GM21529 (cell line): ENCODE results near the gene C1orf216.
A peak's percentile ranks its signal among the peaks of the same experiment; 100 is the strongest.
"Not testable (repeated sequence)": the region's sequence is repeated elsewhere in the genome, so short reads cannot be mapped to it uniquely, and the experiment has no call there.

Experiments
- ATAC-seq: cut with Tn5 transposase; IDR thresholded peaks from one replicate; pipeline ENCODE4 v1.9.1; 2021; ENCODE audit not compliant: unreplicated experiment

C1orf216 gene

DNA sequence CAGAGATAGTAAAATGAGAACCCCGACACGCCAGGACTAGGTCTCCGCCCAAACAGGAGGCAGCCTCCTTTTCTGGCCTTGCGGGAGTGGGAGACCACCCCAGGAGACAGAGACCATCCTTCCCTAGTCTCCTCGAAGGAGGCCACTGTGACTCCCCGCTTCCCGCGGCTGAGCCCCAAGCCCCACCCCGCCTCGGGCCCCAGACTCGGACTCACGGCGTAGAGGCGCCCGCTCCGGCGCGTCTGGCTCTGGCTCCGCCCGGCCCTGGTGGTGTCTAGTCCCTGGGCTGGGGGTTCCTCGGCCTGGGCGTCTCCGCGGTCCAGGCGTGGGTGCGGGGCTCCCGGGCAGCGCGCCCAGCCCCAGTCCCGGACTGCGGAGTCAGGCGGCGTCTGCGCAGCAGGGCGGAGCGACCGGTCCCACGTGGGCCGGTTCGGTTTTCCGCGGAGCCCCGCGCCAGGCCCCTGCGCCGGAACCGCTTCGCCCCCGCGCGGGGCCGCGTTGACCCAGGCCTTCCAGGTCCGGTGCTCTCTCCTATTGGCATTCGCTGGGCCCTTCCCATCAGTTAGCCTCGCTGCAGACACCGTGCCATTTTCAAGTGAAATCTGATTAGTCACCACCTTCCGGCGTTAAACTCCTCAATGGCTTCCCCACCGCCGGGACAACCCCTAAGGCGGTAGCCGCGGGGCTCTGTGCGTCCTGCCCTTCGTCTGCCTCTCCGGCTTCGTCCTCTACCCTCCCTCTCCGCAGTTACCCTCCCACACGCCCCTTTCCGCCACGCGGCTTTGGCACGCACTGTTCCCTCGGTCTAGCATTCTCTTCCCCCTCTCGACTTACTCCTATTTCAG, at the start of gene C1orf216:
TSS of gene C1orf216 (minus strand) at position 393 of the 845 bp plus-strand sequence. CDS start 2,563 bp downstream, outside the sequence.
- ATAC-seq: peak; percentile 69

- ATAC-seq: no peak
Observed at GRCh38 chr1:35764283-35764682, 45.6 kb upstream of the C1orf216 start.

DNA sequence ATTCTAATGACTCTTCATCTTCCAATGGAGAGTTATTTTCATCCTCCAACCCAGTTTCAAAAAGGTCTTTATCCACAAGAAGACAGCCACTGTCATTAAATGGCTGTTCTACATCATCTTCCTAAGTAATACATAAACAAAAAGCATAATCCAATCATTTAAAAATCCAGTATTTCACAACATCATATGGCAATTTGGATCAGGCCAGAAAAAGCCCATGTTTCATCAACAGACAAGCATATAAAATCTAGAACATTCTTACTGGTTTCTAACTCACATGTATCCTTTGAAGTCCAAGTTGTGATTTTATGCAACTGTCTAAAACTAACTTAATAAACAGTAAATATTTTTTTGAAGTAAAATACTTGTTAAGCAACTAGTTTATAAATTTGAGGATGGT, 44.5 kb upstream of the C1orf216 start:
- ATAC-seq: no peak

- no peak for ATAC-seq
Observed at GRCh38 chr1:35762141-35762540, 43.5 kb upstream of the C1orf216 start.

DNA sequence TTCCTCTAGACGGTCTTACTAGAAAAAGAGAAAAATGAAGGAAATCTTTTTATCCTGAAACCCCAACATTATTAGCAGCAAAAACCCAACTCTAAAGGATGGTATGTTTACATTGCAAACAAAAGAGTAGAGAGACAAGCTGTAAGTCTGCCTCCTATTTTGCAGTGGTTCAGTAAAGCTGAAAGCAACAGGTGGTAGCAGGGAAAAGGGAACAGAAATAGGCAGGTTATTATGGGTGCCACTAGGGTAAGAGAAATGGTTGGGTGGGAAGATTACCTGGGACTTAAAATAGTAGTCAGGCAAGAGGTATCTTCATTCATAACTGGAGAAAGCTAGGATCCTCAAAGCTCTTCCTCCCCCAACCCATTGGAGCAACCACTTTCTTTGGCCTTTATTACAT, 37.4 kb upstream of the C1orf216 start:
- ATAC-seq: no peak

- ATAC-seq: no peak
Observed at GRCh38 chr1:35753626-35754260, 35.1 kb upstream of the C1orf216 start.

GRCh38 chr1:35748326-35748725, 29.6 kb upstream of the C1orf216 start:
- no peak for ATAC-seq

DNA sequence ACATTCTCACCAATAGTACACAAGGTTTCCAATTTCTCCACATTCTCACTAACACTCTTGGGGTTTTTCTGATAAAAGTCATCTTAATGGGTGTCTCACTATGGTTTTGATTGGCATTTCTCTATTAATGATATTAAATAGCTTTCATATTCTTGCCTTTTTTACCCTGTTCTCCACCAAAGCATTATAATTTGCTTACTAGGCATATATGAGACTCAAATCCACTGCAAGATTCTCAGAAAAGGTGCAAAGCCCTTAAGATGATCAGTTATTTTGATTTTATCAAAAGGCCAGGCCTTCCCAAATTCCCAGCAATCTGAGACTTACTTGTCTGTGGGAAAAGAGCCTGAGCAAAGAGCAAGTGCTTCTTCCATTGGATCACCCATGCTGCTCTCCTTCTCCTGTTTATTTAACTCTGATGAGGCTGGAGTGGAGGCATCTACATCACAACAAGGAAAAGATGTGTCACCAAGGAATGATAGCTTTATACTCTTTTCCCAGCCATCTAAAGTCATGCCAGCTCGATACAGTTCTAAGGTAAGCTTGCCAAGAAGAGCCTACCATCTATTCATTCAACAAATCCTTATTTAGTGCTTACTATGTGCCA, 26.5 kb upstream of the C1orf216 start:
- no peak for ATAC-seq

- no peak for ATAC-seq
Observed at GRCh38 chr1:35737120-35737519, 18.4 kb upstream of the C1orf216 start.

DNA sequence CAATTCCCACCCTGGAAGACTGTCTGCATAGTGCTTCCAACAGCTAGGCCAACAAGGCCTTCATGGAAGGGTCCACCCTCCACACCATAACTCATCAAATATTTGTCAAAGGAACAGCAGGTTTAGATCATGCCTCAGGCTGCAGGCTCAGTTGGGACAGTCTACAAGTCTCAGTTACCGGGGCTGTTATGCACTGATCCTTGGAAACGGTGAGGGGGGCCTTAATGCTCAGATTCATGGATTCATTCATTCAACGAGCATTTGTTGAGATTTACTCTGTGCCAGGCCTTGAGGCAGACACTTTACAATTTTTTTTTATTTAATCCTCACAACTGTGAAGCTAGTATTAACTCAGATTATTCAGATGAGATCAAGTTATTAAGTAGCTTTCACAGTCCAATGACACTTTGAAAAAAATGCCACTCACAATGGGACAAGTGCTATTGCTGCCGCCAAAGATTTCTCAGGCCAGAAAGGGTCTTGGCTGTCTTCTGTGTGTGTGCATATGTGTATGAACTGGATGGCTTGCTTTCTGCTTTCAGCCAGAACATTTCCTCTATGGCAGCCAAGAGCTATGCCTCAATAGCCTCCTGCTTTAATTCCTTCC, 8.9 kb upstream of the C1orf216 start:
- no peak for ATAC-seq

GRCh38 chr1:35726450-35727433, 8.1 kb upstream of the C1orf216 start:
- no peak for ATAC-seq

GRCh38 chr1:35725596-35725995, 6.9 kb upstream of the C1orf216 start:
- no peak for ATAC-seq

DNA sequence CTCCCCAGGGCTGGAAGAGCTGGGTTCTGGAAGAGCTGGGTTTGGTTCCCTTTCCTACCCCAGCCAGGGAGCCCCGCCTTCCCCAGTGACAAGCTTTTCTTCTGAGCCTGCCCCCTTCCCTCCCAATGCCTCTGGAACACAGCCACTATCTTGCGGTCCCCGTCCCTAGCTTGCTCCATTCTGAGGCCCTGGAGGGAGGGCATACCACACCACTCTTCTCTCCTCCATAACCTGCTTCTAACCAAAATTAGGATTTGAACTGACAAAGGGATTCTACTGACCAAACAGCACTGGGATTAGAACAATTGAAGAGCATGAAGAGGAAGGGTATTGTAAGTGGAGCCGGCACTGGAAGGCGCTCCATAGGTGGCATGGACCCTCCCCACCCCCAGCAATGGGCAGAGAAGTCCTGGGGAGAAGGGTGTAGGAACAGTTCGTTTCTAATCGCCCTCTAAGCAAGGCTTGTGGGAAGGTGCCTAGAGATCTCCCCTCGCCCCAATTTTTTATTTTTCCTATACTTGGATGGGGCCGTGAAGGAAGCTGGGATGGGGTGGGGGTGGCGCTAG, 690 bp downstream of the C1orf216 start:
- ATAC-seq: no peak

DNA sequence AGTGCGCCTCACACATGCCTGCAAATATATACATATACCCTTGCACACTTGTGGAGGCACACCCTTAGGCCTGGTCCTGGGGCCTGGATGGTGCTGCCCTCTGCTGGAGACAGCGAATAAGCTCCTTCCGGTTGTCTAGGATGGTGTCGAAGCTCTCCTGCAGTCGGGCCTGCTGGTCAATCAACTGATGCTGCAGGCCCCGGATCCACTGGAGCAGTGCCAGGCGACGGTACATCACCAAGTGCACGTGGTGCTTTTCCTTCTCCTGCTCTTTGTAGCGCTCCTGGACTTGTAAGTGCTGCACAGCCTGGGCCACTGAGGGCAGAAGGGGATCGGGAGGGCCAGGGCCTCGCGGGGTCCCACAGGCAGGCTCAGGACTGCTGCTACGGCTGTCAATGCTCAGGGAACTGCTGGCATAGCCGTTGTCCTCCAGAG, 3.1 kb downstream of the C1orf216 start:
- no peak for ATAC-seq

DNA sequence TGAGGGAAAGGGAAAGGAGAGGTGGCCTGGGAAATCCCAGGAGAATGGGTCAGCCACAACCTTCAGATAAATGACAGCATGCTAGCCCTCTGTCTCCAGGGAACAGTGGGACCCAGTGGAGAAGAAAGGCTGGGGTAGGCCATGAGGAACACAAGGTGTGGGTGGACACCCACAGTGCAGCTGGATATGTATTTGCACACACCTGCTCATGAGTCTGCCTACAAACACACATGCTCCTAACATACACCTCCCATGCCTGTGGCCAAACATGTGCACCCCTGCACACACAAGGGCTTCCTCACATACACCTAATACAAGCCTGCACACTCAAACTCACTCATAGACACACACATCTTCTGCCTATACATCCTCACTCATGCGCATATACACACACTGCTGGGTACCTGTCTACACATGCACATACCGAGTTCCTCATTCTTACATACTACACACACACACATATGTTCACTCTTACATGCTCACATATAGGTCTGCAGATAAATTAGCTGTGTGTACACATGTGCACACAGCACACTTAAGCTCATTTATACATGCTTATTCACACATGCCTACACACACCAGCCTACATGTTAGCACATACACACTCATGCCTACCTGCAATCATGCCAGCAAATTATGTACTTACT, 3.6 kb downstream of the C1orf216 start:
- ATAC-seq: no peak

DNA sequence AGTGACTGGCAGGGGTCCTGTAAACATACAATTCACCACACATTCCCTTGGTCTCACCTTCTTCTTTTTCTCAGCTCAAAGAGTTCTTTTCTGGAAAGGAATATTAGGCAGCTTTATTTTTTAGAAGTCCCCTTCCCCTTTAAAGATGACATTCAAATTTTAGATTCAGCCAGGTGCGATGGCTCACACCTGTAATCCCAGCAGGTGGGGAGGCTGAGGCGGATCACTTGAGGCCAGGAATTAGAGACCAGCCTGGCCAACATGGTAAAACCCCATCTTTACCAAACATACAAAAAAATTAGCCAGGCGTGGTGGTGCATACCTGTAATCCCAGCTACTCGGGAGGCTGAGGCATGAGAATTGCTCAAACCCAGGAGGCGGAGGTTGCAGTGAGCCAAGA, 7.6 kb downstream of the C1orf216 start:
- not testable (repeated sequence) for ATAC-seq

DNA sequence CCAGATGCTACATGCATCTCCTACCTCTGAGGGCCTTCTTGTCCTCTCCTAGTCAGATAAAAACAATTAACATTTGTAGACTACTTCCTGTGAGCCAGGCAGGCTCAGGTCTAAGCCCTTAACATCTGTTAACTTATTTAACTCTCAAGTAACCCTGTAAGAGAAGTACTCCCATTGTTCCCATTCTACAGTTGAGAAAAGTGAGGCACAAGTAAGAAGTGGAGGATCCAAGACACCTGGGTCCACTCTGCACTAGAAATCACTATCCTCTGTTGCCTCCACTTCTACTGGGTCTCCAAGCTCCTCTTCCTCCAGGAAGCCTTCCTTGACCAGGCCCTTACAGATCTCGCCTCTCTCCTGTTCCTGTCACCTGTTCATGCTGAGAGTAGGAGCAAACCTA, 9.7 kb downstream of the C1orf216 start:
- no peak for ATAC-seq

- ATAC-seq: no peak
Observed at GRCh38 chr1:35708441-35708921, 10.2 kb downstream of the C1orf216 start.
